ENCODE data around the gene TBR1.
A peak's percentile ranks its signal among the peaks of the same experiment; 100 is the strongest.

The TBR1 gene

GRCh38 chr2:161415034-161415986 is 787 bp upstream of the TBR1 start:
- DNase-seq (ENCODE audit: low spot score), result no peak

DNA sequence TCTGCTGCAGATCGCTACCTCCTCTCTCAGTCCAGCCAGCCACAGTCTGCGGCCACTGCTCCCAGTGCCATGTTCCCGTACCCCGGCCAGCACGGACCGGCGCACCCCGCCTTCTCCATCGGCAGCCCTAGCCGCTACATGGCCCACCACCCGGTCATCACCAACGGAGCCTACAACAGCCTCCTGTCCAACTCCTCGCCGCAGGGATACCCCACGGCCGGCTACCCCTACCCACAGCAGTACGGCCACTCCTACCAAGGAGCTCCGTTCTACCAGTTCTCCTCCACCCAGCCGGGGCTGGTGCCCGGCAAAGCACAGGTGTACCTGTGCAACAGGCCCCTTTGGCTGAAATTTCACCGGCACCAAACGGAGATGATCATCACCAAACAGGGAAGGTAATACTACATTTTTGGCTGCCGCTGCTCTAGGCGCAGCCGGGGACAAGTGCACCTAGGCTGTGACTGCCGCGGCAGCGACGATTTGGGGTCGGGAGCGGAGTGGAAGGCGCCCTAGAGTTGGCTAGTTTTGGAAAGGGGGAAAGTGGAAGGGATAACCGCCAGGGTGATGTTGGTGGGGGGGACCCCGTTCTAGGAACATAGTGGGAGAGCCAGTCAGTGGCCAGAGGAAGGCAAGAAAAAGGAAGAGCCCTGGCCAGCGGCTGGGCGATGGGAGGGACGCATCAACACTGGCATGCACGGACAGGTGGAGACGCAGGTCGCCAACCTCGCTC is 776 bp downstream of the TBR1 start:
- no peak for DNase-seq (ENCODE audit: low spot score)

DNA sequence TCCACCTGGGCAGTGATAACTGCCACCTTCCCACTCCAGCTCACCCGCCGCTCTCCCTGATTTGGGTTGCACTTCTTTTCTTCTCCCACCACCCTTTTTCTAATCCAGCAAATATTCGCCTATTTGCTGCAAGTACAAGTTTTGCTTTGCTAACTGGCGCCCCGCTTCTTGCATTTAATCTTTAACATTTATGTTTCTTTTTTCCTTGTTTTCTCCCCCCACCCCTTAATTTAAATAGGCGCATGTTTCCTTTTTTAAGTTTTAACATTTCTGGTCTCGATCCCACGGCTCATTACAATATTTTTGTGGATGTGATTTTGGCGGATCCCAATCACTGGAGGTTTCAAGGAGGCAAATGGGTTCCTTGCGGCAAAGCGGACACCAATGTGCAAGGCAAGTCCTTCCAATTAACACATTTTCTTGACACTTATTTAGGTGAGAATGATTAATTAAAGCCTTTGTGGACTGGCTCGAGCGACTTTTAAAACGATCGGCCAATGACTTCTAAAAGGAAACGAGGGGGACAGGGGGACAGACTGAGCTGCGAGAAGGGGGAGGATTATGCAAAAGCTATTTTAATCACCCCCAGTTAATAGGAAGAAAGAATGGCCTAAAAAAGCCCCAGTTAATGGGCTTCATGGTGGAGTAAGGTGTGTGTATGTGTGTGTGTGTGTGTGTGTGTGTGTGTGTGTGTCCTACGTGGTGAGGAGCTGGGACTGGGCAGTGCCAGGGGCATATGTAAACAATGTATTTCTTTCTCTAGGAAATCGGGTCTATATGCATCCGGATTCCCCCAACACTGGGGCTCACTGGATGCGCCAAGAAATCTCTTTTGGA is 1.6 kb downstream of the TBR1 start:
- DNase-seq (ENCODE audit: low spot score), result no peak

GRCh38 chr2:161418275-161418714 is 2.2 kb downstream of the TBR1 start:
- DNase-seq (ENCODE audit: low spot score), result no peak

GRCh38 chr2:161418715-161419637 is 2.9 kb downstream of the TBR1 start:
- no peak for DNase-seq (ENCODE audit: low spot score)

DNA sequence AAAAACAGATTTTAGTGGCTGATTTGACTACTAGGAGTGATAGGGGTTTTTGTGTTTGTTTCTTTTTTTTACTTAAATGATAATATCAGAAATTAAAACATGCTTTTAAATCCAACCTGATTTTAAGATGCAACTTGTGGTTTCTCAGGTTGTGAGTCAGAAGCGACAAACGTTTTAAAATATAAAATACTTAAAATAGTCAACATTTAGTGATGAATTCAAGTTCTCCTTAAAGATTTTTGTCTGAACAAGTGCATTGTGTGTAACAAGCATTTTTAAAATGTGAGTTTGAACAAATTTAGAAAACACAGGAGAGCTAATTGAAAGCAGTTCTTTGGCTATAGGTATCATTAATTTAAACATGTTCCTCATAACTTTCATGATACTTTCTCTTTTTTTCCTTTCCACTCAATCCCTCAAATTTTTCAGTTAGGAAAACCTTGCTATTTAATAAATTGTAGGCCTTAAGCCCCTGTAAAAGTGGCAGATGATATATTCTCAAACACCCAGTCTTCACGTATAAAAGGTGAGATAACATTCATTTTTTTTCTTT is 3.6 kb downstream of the TBR1 start:
- DNase-seq (ENCODE audit: low spot score), result no peak

DNA sequence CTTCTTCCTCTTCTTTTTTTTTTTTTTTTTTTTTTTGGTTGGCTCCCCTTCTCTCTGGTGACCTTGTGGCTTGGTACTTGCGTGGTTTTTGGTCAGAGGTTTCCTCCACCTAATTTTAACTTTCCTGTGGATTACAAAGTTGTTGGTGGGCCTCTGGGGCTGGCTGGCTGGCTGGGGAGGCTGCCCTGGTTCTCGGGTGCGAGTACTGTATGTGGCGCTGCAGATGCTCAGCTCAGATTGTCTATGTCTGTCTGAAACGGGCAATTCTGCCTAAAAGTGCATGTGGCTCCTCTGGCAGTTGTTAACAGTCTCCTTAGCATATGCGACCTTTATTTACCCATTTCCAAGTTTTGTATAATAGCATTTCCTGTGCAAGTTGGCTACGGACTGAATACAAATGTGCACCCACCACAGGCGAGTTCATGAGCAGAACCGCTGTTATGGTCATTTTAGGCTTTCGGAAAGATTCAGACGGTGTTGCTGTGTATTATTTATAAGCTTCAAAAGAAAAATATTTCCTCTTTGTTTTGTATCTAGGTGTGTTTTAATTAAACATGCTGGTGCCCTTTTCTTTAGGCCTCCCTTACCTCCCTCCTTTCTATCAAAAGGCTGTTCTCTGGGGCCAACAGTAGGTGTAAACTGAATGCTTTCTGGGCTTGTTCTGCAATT is 4.4 kb downstream of the TBR1 start:
- no peak for DNase-seq (ENCODE audit: low spot score)

DNA sequence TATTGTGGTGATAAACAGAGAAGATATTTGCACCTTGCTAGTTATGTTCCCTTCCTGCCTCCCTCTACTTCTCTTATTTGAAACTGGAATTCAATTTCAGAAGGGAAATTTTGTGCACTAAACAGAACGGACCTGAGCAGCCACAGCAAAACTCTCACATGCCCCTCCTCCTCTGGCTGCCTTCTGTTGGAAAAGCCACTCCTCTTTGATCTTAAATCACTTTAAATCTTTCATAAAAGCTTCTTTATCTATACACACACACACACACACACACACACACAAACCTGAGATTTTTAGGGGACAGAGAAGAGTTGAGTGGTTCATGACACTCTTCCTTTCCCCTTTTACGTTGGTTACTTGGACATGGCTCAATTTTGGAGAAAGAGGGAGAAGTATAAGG is 5.6 kb downstream of the TBR1 start:
- DNase-seq (ENCODE audit: low spot score), result no peak

DNA sequence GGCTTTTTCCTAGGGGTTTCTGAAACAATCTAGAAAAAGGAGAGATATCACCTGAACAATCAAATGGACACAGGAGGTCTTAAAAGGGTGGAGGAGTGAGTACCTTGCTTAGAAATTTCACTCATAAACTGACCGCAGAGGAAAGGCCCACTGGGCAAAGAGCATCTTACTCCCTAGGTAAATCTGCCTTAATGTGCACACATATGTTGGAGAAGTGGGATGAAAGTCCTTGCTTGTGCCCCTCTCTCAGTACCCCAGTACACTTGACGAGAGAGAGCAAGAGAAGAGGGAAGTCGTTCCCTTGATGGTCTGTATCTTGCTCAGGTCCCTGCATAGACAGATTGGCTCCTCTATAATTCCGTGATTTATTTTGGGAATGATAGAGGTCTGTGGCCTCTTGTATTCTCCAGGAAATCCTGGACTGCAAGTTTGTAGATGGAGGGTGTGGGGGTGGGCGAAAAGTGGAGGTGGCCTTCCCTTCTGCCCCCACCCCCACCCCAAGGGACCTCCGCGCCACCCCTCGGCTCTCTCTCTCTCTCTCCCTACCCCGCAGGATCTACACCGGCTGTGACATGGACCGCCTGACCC is 6.8 kb downstream of the TBR1 start:
- DNase-seq (ENCODE audit: low spot score), result no peak

- no peak for DNase-seq (ENCODE audit: low spot score)
Observed at GRCh38 chr2:161423421-161424393, 7.6 kb downstream of the TBR1 start.

GRCh38 chr2:161424394-161424769 is 8.3 kb downstream of the TBR1 start:
- DNase-seq (ENCODE audit: low spot score), result no peak

DNA sequence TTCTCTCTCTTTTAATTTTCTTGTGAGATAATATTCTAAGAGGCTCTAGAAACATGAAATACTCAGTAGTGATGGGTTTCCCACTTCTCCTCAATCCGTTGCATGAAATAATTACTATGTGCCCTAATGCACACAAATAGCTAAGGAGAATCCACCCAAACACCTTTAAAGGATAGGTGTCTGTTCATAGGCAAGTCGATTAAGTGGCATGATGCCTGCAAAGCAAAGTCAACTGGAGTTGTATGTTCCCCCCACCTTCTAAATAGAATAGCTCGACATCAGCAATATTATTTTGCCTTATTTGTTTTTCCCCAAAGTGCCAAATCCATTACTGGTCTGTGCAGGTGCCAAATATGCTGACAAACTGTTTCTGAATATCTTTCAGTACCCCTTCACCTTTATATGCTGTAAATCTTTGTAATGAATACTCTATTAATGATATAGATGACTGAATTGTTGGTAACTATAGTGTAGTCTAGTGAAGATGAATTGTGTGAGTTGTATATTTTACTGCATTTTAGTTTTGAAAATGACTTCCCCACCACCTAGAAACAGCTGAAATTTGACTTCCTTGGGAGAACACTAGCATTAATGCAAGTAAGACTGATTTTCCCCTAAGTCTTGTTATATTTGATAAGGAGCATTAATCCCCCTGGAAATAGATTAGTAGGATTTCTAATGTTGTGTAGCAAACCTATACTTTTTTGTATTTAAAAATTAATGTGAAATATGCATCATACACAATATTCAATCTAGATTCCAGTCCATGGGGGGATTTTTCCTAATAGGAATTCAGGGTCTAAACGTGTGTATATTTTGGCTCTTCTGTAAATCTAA is 9.0 kb downstream of the TBR1 start:
- DNase-seq (ENCODE audit: low spot score), result no peak

- no peak for DNase-seq (ENCODE audit: low spot score)
Observed at GRCh38 chr2:161425728-161426454, 9.8 kb downstream of the TBR1 start.

DNA sequence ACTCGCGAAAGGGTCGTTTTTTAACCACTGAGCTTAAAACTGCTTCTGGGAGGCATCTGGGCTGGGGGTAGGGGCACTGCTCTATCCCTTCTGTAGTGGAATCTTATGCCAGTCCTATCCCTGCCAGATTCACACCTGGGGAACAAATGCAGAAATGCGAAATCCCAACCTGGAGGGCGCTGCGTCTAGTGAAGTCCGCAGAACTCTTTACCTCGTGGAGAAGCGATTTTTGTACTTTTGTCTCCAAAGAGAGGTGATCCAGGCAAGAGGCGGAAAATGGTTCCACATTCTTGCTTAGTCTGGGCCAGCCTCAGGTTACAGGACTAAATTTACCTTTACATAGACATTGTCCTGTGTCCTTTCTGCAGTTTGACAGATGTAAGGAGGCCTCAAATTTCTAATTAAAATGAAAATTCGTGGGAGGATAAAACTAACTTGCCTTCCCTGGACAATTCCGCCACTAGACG is 10.4 kb downstream of the TBR1 start:
- no peak for DNase-seq (ENCODE audit: low spot score)

DNA sequence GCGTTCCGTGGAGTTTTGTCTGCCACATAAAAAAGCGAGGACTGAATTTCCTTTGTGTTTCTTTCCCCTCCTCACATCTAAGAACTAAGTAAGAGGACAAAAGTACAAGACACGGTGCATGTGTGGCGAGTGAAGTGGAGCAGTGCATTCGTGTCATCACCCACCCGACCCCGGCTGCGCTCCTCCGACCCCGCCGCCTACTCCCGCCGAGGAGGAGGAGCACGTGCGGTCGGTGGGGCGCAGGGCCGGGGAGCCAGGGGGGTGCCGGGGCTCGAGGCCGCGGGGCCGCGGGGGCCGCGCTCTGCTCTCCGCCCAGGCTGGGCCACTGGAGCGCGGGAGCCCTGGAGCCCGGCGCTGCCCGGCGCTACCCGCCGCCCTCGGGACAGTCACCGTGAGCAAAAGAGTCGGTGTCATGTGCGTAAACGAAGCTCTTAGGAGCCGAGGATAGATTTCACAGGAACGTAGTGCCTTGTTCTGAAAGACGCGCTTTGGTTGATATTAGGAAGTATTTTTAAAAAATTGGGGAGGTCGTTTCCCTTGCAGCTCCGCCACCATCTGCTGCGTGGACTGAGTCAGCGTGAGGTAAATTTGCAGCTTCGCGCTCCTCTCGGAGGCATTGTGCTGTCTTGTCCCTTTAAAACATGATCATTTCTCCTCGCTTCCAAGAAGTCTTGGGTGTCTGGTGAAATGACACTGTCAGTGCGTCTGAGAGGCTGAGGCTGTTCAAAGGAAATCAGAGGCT is 11.0 kb downstream of the TBR1 start:
- DNase-seq (ENCODE audit: low spot score), result peak; percentile 6
